ENCODE results near the gene PCDHAC1. TPM values are rescaled to one million over a fixed set of nuclear protein-coding genes. Genes with fewer than 3 reads are reported as not detected.
A peak's percentile ranks its signal among the peaks of the same experiment; 100 is the strongest.

Gene PCDHAC1
- total RNA-seq, 4 donors from 2014 or later = 3.0 to 6.4 (median 3.5) TPM

GRCh38 chr5:140926443-140927227 lies 536 bp downstream of the PCDHAC1 start:
- intact Hi-C loops (cut with DNase I) = loop anchor here (5.0 kb wide), 1 partner anchor 111 kb away; no protein-coding TSS in a partner anchor
- H3K27ac ChIP-seq = peak overlapping the region in 2 of 3 donors; percentile 42 to 49
- no peaks in the 10 kb centered on the region for H3K36me3 ChIP-seq
- 3% methylated on average over 8 to 37 of the region's 74 CpGs for WGBS, 2 donors
- H3K4me3 ChIP-seq (replicated peaks in 1 of 3) = peak overlapping the region; percentile 41 to 56 (median 43)
- H3K9me3 ChIP-seq = no peaks in the 10 kb centered on the region
- DNase-seq = peak; percentile 88 to 91
- peaks cover 6 to 10% of the 10 kb centered on the region in 2 donors for H3K4me1 ChIP-seq
- TF ChIP-seq POLR2A (IDR thresholded peaks at IDR 0.05) = no peak
- peak; percentile 56 to 90 (median 84) for TF ChIP-seq CTCF (IDR thresholded peaks at IDR 0.05)
- H3K27me3 ChIP-seq = no peaks in the 10 kb centered on the region

GRCh38 chr5:140927228-140927573 lies 1.1 kb downstream of the PCDHAC1 start:
- Histone ChIP-seq H3K9me3 (no peaks in the 10 kb centered on the region), H3K27ac (peak overlapping the region in 1 of 3 donors; percentile 49), H3K4me3 (replicated peaks in 1 of 3) (peak overlapping the region; percentile 41 to 56 (median 43)), H3K36me3 (no peaks in the 10 kb centered on the region), H3K27me3 (no peaks in the 10 kb centered on the region), H3K4me1 (peaks cover 6 to 10% of the 10 kb centered on the region in 2 donors)
- WGBS, 2 donors = 1 to 5% methylated on average over 16 to 18 of the region's 26 CpGs
- no peak for TF ChIP-seq CTCF (IDR thresholded peaks at IDR 0.05)
- intact Hi-C loops (cut with DNase I) = loop anchor here (5.0 kb wide), 1 partner anchor 110 kb away; no protein-coding TSS in a partner anchor
- peak; percentile 23 to 26 for DNase-seq

- Histone ChIP-seq H3K9me3 (no peaks in the 10 kb centered on the region), H3K27ac (no peak overlapping the region), H3K27me3 (no peaks in the 10 kb centered on the region), H3K36me3 (no peaks in the 10 kb centered on the region), H3K4me3 (replicated peaks in 1 of 3) (no peak overlapping the region), H3K4me1 (no peaks in the 10 kb centered on the region)
- TF ChIP-seq POLR2A (IDR thresholded peaks at IDR 0.05) = no peak
- TF ChIP-seq CTCF (IDR thresholded peaks at IDR 0.05) = no peak
- DNase-seq = no peak
- 70 to 75% methylated on average over 4 of the region's 4 CpGs for WGBS, 2 donors
- intact Hi-C loops (cut with DNase I) = no loop called here
Observed at GRCh38 chr5:140934964-140935606, 9.0 kb downstream of the PCDHAC1 start.

GRCh38 chr5:140946578-140946977 lies 20.5 kb downstream of the PCDHAC1 start:
- WGBS, 2 donors = 58 to 79% methylated on average over 2 of the region's 2 CpGs
- H3K4me1 ChIP-seq = no peaks in the 10 kb centered on the region
- no peak overlapping the region for H3K4me3 ChIP-seq (replicated peaks in 1 of 3)
- no peaks in the 10 kb centered on the region for H3K27me3 ChIP-seq
- intact Hi-C loops (cut with DNase I) = no loop called here
- DNase-seq = no peak
- no peak for TF ChIP-seq POLR2A (IDR thresholded peaks at IDR 0.05)
- no peak for TF ChIP-seq CTCF (IDR thresholded peaks at IDR 0.05)
- H3K27ac ChIP-seq = no peak overlapping the region
- H3K9me3 ChIP-seq = no peaks in the 10 kb centered on the region
- H3K36me3 ChIP-seq = no peaks in the 10 kb centered on the region

GRCh38 chr5:140951636-140952035 lies 25.5 kb downstream of the PCDHAC1 start:
- 69 to 76% methylated on average over 5 to 6 of the region's 6 CpGs for WGBS, 2 donors
- no peak for TF ChIP-seq POLR2A (IDR thresholded peaks at IDR 0.05)
- no peak for TF ChIP-seq CTCF (IDR thresholded peaks at IDR 0.05)
- no peaks in the 10 kb centered on the region for H3K36me3 ChIP-seq
- H3K27ac ChIP-seq = no peak overlapping the region
- H3K4me1 ChIP-seq = no peaks in the 10 kb centered on the region
- H3K27me3 ChIP-seq = no peaks in the 10 kb centered on the region
- no peak for DNase-seq
- H3K4me3 ChIP-seq (replicated peaks in 1 of 3) = no peak overlapping the region
- intact Hi-C loops (cut with DNase I) = no loop called here
- H3K9me3 ChIP-seq = no peaks in the 10 kb centered on the region
